NB4 (cell line): ENCODE measurements around the gene ANKRD30A.

Experiments used
- CTCF ChIP-seq: IDR thresholded peaks from one replicate; pipeline ENCODE4 v1.5.1; 2012; ENCODE audit warnings: low read depth, low read length
- MYC ChIP-seq: IDR thresholded peaks from 2 replicates; pipeline ENCODE4 v1.6.1; 2011; ENCODE audit warnings: low read depth, low read length
- POLR2A ChIP-seq: IDR thresholded peaks from 2 replicates; pipeline ENCODE4 v1.6.1; 2011; ENCODE audit warnings: mild to moderate bottlenecking; ENCODE audit not compliant: insufficient read length; ENCODE audit errors: extremely low read depth

- TF ChIP-seq CTCF (no peak), POLR2A (no peak), MYC (no peak)
These were observed 101.1 kb downstream of the ANKRD30A start for GRCh38 chr10:37226524-37226923.
